Activated naive CD4-positive, alpha-beta T cell treated with anti-CD3 and anti-CD28 coated beads for 36 hours (primary cell): ENCODE measurements around the gene FAM83B. TPM values are rescaled to one million over a fixed set of nuclear protein-coding genes. Genes with fewer than 3 reads are reported as not detected.

Experiments used
- CTCF ChIA-PET: fragments of 350-600 bp; sonication (Branson Sonifier 250); formaldehyde crosslinking; loops from one replicate; lab custom pipeline; 2021; ENCODE audit warnings: antibody characterized with exemption; lab: Charles Lee
- DNase-seq: peaks from one replicate; pipeline ENCODE4 v3.0.0-alpha.2; 2020
- H3K27ac Mint-ChIP-seq: one replicate; pipeline ENCODE4 v1.8.0; 2021; ENCODE audit warnings: mild to moderate bottlenecking, mixed read lengths
- H3K27me3 Mint-ChIP-seq: one replicate; pipeline ENCODE4 v1.8.0; 2021; ENCODE audit warnings: low read depth, mixed read lengths
- H3K36me3 Mint-ChIP-seq: one replicate; pipeline ENCODE4 v1.8.0; 2021; ENCODE audit warnings: low read depth, mixed read lengths
- H3K4me1 Mint-ChIP-seq: one replicate; pipeline ENCODE4 v1.8.0; 2021; ENCODE audit warnings: low read depth, mixed read lengths
- H3K4me3 Mint-ChIP-seq: one replicate; pipeline ENCODE4 v1.8.0; 2021; ENCODE audit warnings: mild to moderate bottlenecking, moderate library complexity, mixed read lengths
- H3K9me3 Mint-ChIP-seq: one replicate; pipeline ENCODE4 v1.8.0; 2021; ENCODE audit warnings: mixed read lengths
- intact Hi-C: fragments of 100-400 bp; cut with micrococcal nuclease; formaldehyde crosslinking; loops from one replicate; pipeline ENCODE4 v1.15.1; 2023
- total RNA-seq, 2 experiments: library from RNA; stranded (reverse); gene quantifications; one replicate each; pipeline ENCODE4 v1.2.3, GENCODE V29; 2021

FAM83B gene
- total RNA-seq, 2 experiments from 2014 or later, result not detected

DNA sequence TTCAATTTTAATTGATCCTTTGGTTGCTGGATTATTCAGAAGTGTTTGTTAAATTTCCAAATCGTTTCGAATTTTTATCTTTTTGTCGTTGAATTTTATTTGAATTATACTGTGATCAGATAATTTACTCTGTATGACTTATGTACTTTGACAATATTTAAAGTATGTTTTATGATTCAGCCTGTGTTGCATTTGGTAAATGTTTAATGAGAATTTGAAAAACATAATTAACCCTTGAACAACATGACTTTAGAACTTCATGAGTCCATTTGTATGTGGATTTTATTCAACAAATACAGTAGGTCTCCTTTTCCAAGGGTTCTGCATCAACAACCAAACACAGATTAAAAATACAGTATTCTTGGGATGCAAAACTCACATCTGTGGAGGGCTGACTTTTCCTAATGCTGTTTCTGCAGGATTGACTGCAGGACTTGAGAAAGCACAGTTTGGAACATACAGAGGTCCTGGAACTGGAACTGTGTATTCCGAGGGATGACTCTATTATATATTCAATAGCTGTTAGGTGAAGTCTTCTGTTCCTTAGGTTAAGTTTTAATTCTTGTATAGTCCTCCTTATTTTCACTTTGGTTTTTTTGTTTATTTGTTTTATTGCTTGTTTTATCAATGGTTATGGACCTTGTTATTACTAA, 40.5 kb downstream of the FAM83B start:
- CTCF ChIA-PET, result no interaction called here

GRCh38 chr6:54891536-54891935, 45.0 kb downstream of the FAM83B start:
- DNase-seq, result no peak

More for the DNA sequence above, 40.5 kb downstream of the FAM83B start:
- H3K27ac Mint-ChIP-seq, result no peak overlapping the region
- no peaks in the 10 kb centered on the region for H3K36me3 Mint-ChIP-seq
- intact Hi-C loops, result no loop called here
- peaks cover 2% of the 10 kb centered on the region for H3K9me3 Mint-ChIP-seq
- no peaks in the 10 kb centered on the region for H3K4me1 Mint-ChIP-seq
- no peak overlapping the region for H3K4me3 Mint-ChIP-seq
- DNase-seq, result no peak
- no peaks in the 10 kb centered on the region for H3K27me3 Mint-ChIP-seq

DNA sequence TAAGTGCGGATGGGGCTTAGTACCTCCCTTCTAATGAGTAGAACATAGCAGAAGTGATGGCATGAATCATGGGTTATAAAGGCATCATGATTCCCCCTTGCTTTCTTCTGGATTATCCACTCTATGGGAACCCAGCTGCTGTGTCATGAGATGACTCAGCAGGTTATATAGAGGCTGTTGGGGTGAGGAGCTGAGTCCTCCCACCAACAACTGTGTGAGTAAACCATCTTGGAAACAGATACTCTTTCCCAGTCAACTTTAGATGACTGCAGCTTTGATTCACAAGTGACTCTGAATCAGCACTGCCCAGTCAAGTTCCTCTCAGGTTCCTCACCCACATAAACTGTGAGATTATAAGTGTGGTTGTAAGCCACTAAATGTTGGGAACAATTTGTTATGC, 46.3 kb downstream of the FAM83B start:
- DNase-seq, result no peak
- Mint-ChIP-seq H3K36me3 (no peaks in the 10 kb centered on the region), H3K9me3 (peaks cover 1% of the 10 kb centered on the region), H3K27me3 (no peaks in the 10 kb centered on the region), H3K4me1 (no peaks in the 10 kb centered on the region), H3K27ac (no peak overlapping the region), H3K4me3 (no peak overlapping the region)
- CTCF ChIA-PET, result no interaction called here
- intact Hi-C loops, result no loop called here

More at GRCh38 chr6:54891536-54891935, 45.0 kb downstream of the FAM83B start:
- Mint-ChIP-seq H3K36me3 (no peaks in the 10 kb centered on the region), H3K4me1 (no peaks in the 10 kb centered on the region), H3K9me3 (peaks cover 1% of the 10 kb centered on the region), H3K4me3 (no peak overlapping the region), H3K27me3 (no peaks in the 10 kb centered on the region), H3K27ac (no peak overlapping the region)
- intact Hi-C loops, result no loop called here
- CTCF ChIA-PET, result no interaction called here

- intact Hi-C loops, result no loop called here
- Mint-ChIP-seq H3K36me3 (no peaks in the 10 kb centered on the region), H3K4me1 (no peaks in the 10 kb centered on the region), H3K9me3 (peaks cover 1% of the 10 kb centered on the region), H3K27ac (no peak overlapping the region), H3K27me3 (no peaks in the 10 kb centered on the region), H3K4me3 (no peak overlapping the region)
- DNase-seq, result no peak
- CTCF ChIA-PET, result no interaction called here
These were observed 47.2 kb downstream of the FAM83B start for GRCh38 chr6:54893818-54894217.

DNA sequence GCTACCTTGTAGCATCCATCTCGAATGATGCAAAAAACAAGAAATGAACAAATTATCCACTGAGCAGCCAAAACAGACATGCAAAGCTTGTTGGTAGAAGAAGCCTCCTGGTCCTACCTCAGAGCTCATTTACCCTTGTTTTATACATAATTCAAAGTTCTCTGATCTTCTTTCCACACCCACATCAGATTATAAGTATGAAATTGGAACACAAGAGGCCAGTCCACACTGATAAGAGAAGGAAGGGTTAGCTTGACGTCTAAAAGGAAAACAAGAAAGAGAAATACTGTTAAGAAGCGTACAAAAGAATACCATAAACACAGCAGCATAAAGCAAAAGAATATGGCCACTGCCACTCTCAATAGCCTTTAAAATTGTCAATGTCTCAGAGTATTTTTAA, 49.7 kb downstream of the FAM83B start:
- intact Hi-C loops, result no loop called here
- Mint-ChIP-seq H3K4me1 (no peaks in the 10 kb centered on the region), H3K27ac (no peak overlapping the region), H3K4me3 (no peak overlapping the region), H3K36me3 (no peaks in the 10 kb centered on the region), H3K27me3 (no peaks in the 10 kb centered on the region), H3K9me3 (no peaks in the 10 kb centered on the region)
- no peak for DNase-seq
- CTCF ChIA-PET, result no interaction called here

DNA sequence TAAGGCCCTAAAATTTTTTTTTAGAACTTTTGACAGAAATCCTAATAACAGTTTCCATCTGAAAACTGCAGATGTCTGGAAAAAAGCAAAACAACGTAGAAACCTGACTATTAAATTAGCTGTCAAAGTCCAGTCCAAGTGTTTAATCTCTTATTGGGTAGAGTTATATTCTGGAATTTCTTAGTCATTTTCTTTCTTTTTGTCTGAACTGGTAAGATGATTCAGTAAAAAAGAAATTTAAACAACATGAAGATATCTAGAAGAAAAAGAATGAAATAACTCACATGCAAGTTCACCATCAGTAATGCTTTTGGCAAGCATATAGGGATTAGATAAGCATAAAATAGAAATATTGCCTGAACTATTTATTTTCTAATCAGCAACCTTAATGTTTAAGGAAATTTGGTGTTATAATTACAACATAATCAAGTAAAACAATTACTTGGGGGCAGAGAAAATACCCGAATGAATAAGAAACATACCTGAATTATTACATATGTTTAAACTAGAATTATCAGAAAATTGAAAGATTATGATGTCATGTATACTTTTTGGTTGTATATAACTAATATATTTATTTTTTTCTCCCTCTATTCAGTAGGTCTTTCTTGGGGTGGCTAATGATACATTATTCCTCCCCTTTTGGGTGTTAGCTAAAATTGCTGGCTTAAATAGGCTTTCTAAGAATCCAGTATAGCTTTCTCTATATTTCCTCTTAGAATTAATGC, 51.1 kb downstream of the FAM83B start:
- intact Hi-C loops, result no loop called here
- Mint-ChIP-seq H3K36me3 (no peaks in the 10 kb centered on the region), H3K9me3 (no peaks in the 10 kb centered on the region), H3K4me1 (no peaks in the 10 kb centered on the region), H3K4me3 (no peak overlapping the region), H3K27me3 (no peaks in the 10 kb centered on the region), H3K27ac (no peak overlapping the region)
- DNase-seq, result no peak
- CTCF ChIA-PET, result interaction anchor here (1.2 kb wide), 1 partner anchor 179 kb away, joined by 4 read pairs; no protein-coding TSS in a partner anchor

DNA sequence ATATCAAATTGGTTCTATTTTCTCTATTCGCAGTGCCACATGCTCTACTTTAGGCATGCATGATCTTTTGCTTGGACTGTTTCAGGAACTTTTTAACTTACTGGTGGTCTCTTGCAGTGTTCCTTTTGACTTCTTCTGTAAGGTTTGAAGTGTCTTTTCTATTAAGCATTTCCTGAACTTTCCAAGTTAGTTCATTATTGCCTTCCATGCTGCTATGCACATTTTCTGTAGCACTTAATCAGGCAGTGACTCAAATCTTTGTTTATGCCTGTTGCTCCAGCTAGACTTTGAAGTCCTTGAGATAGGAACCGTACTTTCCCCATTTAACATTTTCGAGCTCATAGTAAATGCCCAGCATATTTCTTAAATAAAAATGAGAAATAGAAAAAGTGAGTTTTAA, 52.2 kb downstream of the FAM83B start:
- Mint-ChIP-seq H3K4me1 (no peaks in the 10 kb centered on the region), H3K4me3 (no peak overlapping the region), H3K9me3 (no peaks in the 10 kb centered on the region), H3K36me3 (no peaks in the 10 kb centered on the region), H3K27me3 (no peaks in the 10 kb centered on the region), H3K27ac (no peak overlapping the region)
- no peak for DNase-seq
- CTCF ChIA-PET, result no interaction called here
- intact Hi-C loops, result no loop called here

GRCh38 chr6:54899442-54899841, 52.9 kb downstream of the FAM83B start:
- CTCF ChIA-PET, result no interaction called here
- no peaks in the 10 kb centered on the region for H3K4me1 Mint-ChIP-seq
- intact Hi-C loops, result no loop called here

GRCh38 chr6:54899986-54900385, 53.4 kb downstream of the FAM83B start:
- CTCF ChIA-PET, result no interaction called here
- Mint-ChIP-seq H3K4me3 (no peak overlapping the region), H3K36me3 (no peaks in the 10 kb centered on the region), H3K9me3 (no peaks in the 10 kb centered on the region), H3K4me1 (no peaks in the 10 kb centered on the region), H3K27ac (no peak overlapping the region), H3K27me3 (no peaks in the 10 kb centered on the region)
- no peak for DNase-seq
- intact Hi-C loops, result no loop called here

More at GRCh38 chr6:54899442-54899841, 52.9 kb downstream of the FAM83B start:
- no peaks in the 10 kb centered on the region for H3K27me3 Mint-ChIP-seq
- H3K4me3 Mint-ChIP-seq, result no peak overlapping the region
- no peaks in the 10 kb centered on the region for H3K36me3 Mint-ChIP-seq
- H3K9me3 Mint-ChIP-seq, result no peaks in the 10 kb centered on the region
- H3K27ac Mint-ChIP-seq, result no peak overlapping the region
- DNase-seq, result no peak

GRCh38 chr6:54900666-54901065, 54.1 kb downstream of the FAM83B start:
- Mint-ChIP-seq H3K36me3 (no peaks in the 10 kb centered on the region), H3K27ac (no peak overlapping the region), H3K9me3 (no peaks in the 10 kb centered on the region), H3K27me3 (no peaks in the 10 kb centered on the region), H3K4me1 (no peaks in the 10 kb centered on the region), H3K4me3 (no peak overlapping the region)
- intact Hi-C loops, result no loop called here
- no peak for DNase-seq
- CTCF ChIA-PET, result no interaction called here

- DNase-seq, result no peak
- intact Hi-C loops, result no loop called here
- no peaks in the 10 kb centered on the region for H3K9me3 Mint-ChIP-seq
- H3K27me3 Mint-ChIP-seq, result no peaks in the 10 kb centered on the region
- no peak overlapping the region for H3K4me3 Mint-ChIP-seq
- H3K36me3 Mint-ChIP-seq, result no peaks in the 10 kb centered on the region
- CTCF ChIA-PET, result no interaction called here
- H3K27ac Mint-ChIP-seq, result no peak overlapping the region
- H3K4me1 Mint-ChIP-seq, result no peaks in the 10 kb centered on the region
These were observed 57.3 kb downstream of the FAM83B start for GRCh38 chr6:54903884-54904283.

DNA sequence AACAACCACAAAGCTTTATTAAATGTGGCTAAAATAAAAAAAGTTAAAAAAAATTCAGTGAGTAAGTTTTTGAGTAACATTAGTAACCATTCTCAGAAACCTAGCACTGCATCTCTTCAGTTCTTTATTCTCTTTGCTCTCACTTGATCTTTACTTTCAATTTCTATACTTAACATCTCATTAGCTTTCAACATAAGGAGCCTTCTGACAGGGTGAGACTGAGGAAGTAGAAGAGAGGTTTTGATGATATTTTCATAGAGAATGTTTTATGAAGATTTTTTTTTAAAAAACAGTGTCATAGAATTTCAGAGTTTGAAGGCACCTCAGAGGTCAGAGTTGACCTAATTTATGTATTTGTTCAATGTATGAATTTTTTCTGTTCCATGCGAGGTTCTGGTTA, 60.8 kb downstream of the FAM83B start:
- Mint-ChIP-seq H3K27me3 (no peaks in the 10 kb centered on the region), H3K9me3 (no peaks in the 10 kb centered on the region), H3K4me3 (no peak overlapping the region), H3K27ac (no peak overlapping the region), H3K36me3 (no peaks in the 10 kb centered on the region), H3K4me1 (no peaks in the 10 kb centered on the region)
- intact Hi-C loops, result no loop called here
- no peak for DNase-seq
- CTCF ChIA-PET, result no interaction called here

DNA sequence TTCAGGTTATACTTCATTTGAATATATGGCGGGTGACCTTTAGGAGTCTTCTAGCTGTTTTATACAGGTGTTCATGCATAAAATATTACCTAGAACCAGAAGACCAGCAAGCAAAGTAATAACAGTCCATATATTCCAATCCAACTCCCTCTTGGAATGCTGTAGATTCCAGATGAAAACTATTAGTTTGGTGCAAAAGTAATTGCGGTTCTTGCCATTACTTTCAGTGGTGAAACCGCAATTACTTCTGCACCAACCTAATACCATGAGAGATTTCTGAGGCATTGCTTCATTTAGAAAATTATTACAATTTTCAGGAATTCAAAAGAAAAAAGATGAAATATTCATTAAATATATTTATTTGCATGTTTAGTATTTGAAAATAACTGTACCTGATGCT, 62.6 kb downstream of the FAM83B start:
- H3K27ac Mint-ChIP-seq, result no peak overlapping the region
- H3K4me1 Mint-ChIP-seq, result no peaks in the 10 kb centered on the region
- intact Hi-C loops, result no loop called here
- CTCF ChIA-PET, result no interaction called here
- no peak for DNase-seq
- no peaks in the 10 kb centered on the region for H3K27me3 Mint-ChIP-seq
- H3K4me3 Mint-ChIP-seq, result no peak overlapping the region
- H3K9me3 Mint-ChIP-seq, result no peaks in the 10 kb centered on the region
- no peaks in the 10 kb centered on the region for H3K36me3 Mint-ChIP-seq
